H1 (cell line): Measurements from ENCODE around the gene MED16. TPM values are rescaled to one million over a fixed set of nuclear protein-coding genes. Genes with fewer than 3 reads are reported as not detected.
A peak's percentile ranks its signal among the peaks of the same experiment; 100 is the strongest.

Source experiments
- CTCF ChIA-PET: fragments of 300-600 bp; sonication (Branson Sonifier 250); formaldehyde crosslinking; loops from one replicate; lab custom pipeline; 2021; ENCODE audit not compliant: partially characterized antibody; lab: Charles Lee
- POLR2A ChIA-PET: fragments of 300-600 bp; sonication (Branson Sonifier 250); formaldehyde crosslinking; loops from one replicate; lab custom pipeline; 2021; ENCODE audit warnings: inconsistent platforms; ENCODE audit not compliant: partially characterized antibody; lab: Charles Lee
- DNase-seq, 2 experiments: peaks; one replicate each; pipeline versions ENCODE4 v3.0.0 to v3.0.0-alpha.2; 2010 to 2022; ENCODE audit warnings: low spot score in 2 of 2, low read depth in 1 of 2, mixed read lengths in 1 of 2
- FAIRE-seq: peaks from 2 replicates; lab custom pipeline; 2011; peaks lifted over from hg19 to GRCh38; lab: Jason Lieb, UNC
- H2AFZ ChIP-seq: 2 replicates; pipeline ENCODE4 v1.8.1; 2012; ENCODE audit warnings: low read length, inconsistent platforms
- H2AK5ac ChIP-seq: 2 replicates; pipeline ENCODE4 v1.6.1; 2013; ENCODE audit warnings: low read depth, low read length
- H2BK120ac ChIP-seq: replicated peaks from 2 replicates; pipeline ENCODE3; 2013; ENCODE audit warnings: low read depth, low read length, inconsistent platforms
- H2BK12ac ChIP-seq: 2 replicates; pipeline ENCODE4 v1.6.1; 2013; ENCODE audit warnings: low read depth, low read length
- H2BK15ac ChIP-seq: 2 replicates; pipeline ENCODE4 v1.6.1; 2013; ENCODE audit warnings: low read length
- H2BK20ac ChIP-seq: 2 replicates; pipeline ENCODE4 v1.6.1; 2013; ENCODE audit warnings: low read length
- H2BK5ac ChIP-seq: 2 replicates; pipeline ENCODE4 v1.6.1; 2013; ENCODE audit warnings: low read depth, low read length
- H3K14ac ChIP-seq: 2 replicates; pipeline ENCODE4 v1.6.1; 2013; ENCODE audit warnings: inconsistent platforms; ENCODE audit not compliant: insufficient read length
- H3K18ac ChIP-seq: 2 replicates; pipeline ENCODE4 v1.6.1; 2013; ENCODE audit warnings: low read length; ENCODE audit errors: extremely low read depth
- H3K23ac ChIP-seq: 2 replicates; pipeline ENCODE4 v1.6.1; 2013; ENCODE audit warnings: inconsistent platforms; ENCODE audit not compliant: insufficient read length
- H3K23me2 ChIP-seq: 2 replicates; pipeline ENCODE4 v1.6.1; 2013; ENCODE audit warnings: low read depth, low read length
- H3K27ac ChIP-seq: 2 replicates; pipeline ENCODE4 v1.6.1; 2011; ENCODE audit warnings: low read depth, low read length, inconsistent platforms
- H3K27me3 ChIP-seq, 4 experiments: replicated peaks in 1 of 4; 1 replicate in 1 of 4; 2 replicates in 3 of 4; pipeline versions ENCODE4 v1.6.1 to v1.8.1; 2011 to 2013; ENCODE audit warnings: low read length in 3 of 4, mild to moderate bottlenecking in 3 of 4, inconsistent platforms in 2 of 4, mixed read lengths in 2 of 4, moderate library complexity in 1 of 4; ENCODE audit not compliant: control insufficient read depth in 3 of 4, insufficient read depth in 3 of 4; ENCODE audit errors: extremely low read depth in 1 of 4
- H3K36me3 ChIP-seq, 4 experiments: 2 replicates each; pipeline versions ENCODE4 v1.6.1 to v1.8.1; 2011 to 2013; ENCODE audit warnings: mild to moderate bottlenecking in 4 of 4, low read length in 3 of 4, moderate library complexity in 2 of 4, control low read depth in 1 of 4, inconsistent platforms in 1 of 4; ENCODE audit not compliant: insufficient read depth in 4 of 4, control insufficient read depth in 2 of 4
- H3K4ac ChIP-seq: replicated peaks from 2 replicates; pipeline ENCODE3; 2013; ENCODE audit warnings: low read length, low read depth, mixed read lengths, inconsistent platforms; ENCODE audit not compliant: insufficient read length
- H3K4me1 ChIP-seq, 4 experiments: replicated peaks in 1 of 4; 1 replicate in 1 of 4; 2 replicates in 3 of 4; pipeline versions ENCODE4 v1.6.1 to v1.8.1; 2011 to 2013; ENCODE audit warnings: low read length in 3 of 4, inconsistent platforms in 2 of 4, mixed read lengths in 1 of 4; ENCODE audit not compliant: insufficient read depth in 4 of 4, control insufficient read depth in 3 of 4
- H3K4me2 ChIP-seq, 2 experiments: 2 replicates each; pipeline versions ENCODE4 v1.6.1 to v1.8.1; 2011 to 2013; ENCODE audit warnings: low read depth in 2 of 2, low read length in 2 of 2, control low read depth in 1 of 2, inconsistent platforms in 1 of 2, mild to moderate bottlenecking in 1 of 2; ENCODE audit not compliant: insufficient read depth in 1 of 2
- H3K4me3 ChIP-seq, 4 experiments: fragments of 200-600, 300-600 bp in 1 of 4; sonication (generic), shearing (Covaris generic), sonication (Bioruptor Twin) in 1 of 4; 2 replicates each; pipeline versions ENCODE4 v1.5.1 to v1.8.1; 2011 to 2016; ENCODE audit warnings: low read length in 4 of 4, low read depth in 3 of 4, control low read depth in 2 of 4, inconsistent platforms in 2 of 4, mild to moderate bottlenecking in 2 of 4, mixed read lengths in 1 of 4, moderate library complexity in 1 of 4; ENCODE audit not compliant: insufficient read depth in 2 of 4; ENCODE audit errors: extremely low read depth in 1 of 4
- H3K56ac ChIP-seq: replicated peaks from 2 replicates; pipeline ENCODE3; 2013; ENCODE audit warnings: low read depth, mild to moderate bottlenecking, mixed read lengths, low read length, inconsistent platforms; ENCODE audit not compliant: insufficient read length
- H3K79me1 ChIP-seq: 2 replicates; pipeline ENCODE4 v1.6.1; 2013; ENCODE audit warnings: low read depth, low read length, control low read depth
- H3K79me2 ChIP-seq, 2 experiments: 2 replicates each; pipeline versions ENCODE4 v1.6.1 to v1.8.1; 2012 to 2013; ENCODE audit warnings: low read length in 2 of 2, mild to moderate bottlenecking in 2 of 2, inconsistent platforms in 1 of 2; ENCODE audit not compliant: insufficient read depth in 2 of 2, control insufficient read depth in 1 of 2
- H3K9ac ChIP-seq, 4 experiments: replicated peaks in 1 of 4; 1 replicate in 1 of 4; 2 replicates in 3 of 4; pipeline versions ENCODE4 v1.6.1 to v1.8.1; 2011 to 2013; ENCODE audit warnings: low read depth in 3 of 4, low read length in 3 of 4, control low read depth in 2 of 4, mild to moderate bottlenecking in 2 of 4, moderate library complexity in 2 of 4, inconsistent platforms in 1 of 4; ENCODE audit errors: extremely low read depth in 1 of 4
- H3K9me3 ChIP-seq, 2 experiments: 2 replicates each; pipeline versions ENCODE4 v1.6.1 to v1.8.1; 2012 to 2013; ENCODE audit warnings: mild to moderate bottlenecking in 2 of 2, moderate library complexity in 2 of 2, control low read depth in 1 of 2, inconsistent platforms in 1 of 2, low read depth in 1 of 2, low read length in 1 of 2, mixed read lengths in 1 of 2; ENCODE audit not compliant: insufficient read depth in 2 of 2
- H4K20me1 ChIP-seq, 2 experiments: replicated peaks in 1 of 2; 2 replicates each; pipeline versions ENCODE3 to v1.8.1; 2011 to 2013; ENCODE audit warnings: inconsistent platforms in 2 of 2, low read length in 2 of 2, mild to moderate bottlenecking in 1 of 2; ENCODE audit not compliant: insufficient read depth in 2 of 2, control insufficient read depth in 1 of 2
- H4K5ac ChIP-seq: 2 replicates; pipeline ENCODE4 v1.6.1; 2013; ENCODE audit warnings: low read length, low read depth, mixed read lengths, inconsistent platforms; ENCODE audit not compliant: insufficient read length
- H4K8ac ChIP-seq: 2 replicates; pipeline ENCODE4 v1.8.0; 2013; ENCODE audit warnings: mild to moderate bottlenecking, moderate library complexity, low read length, inconsistent platforms; ENCODE audit not compliant: insufficient read depth; ENCODE audit errors: extremely low read depth
- H4K91ac ChIP-seq: replicated peaks from 2 replicates; pipeline ENCODE3; 2013; ENCODE audit warnings: low read length, mixed read lengths, inconsistent platforms; ENCODE audit not compliant: insufficient read length
- ASH2L ChIP-seq: fragments of 200-600, 300-600 bp; sonication (generic); IDR thresholded peaks from one replicate; pipeline ENCODE4 v1.7.1; 2017; ENCODE audit warnings: low read length
- BCL11A ChIP-seq, 2 experiments: IDR thresholded peaks; one replicate each; pipeline ENCODE4 v1.6.1; 2011; ENCODE audit warnings: low read depth in 2 of 2, low read length in 2 of 2, mild to moderate bottlenecking in 2 of 2
- CREB1 ChIP-seq: IDR thresholded peaks from 2 replicates; pipeline ENCODE4 v1.6.1; 2012; ENCODE audit warnings: inconsistent platforms
- CTBP2 ChIP-seq: IDR thresholded peaks from 2 replicates; pipeline ENCODE4 v1.7.0; 2011; ENCODE audit warnings: borderline replicate concordance, mild to moderate bottlenecking, moderate library complexity, mixed read lengths, low read length; ENCODE audit not compliant: insufficient read depth, insufficient read length
- EZH2 ChIP-seq: fragments of 200-600 bp; sonication (generic); IDR thresholded peaks from 2 replicates; pipeline ENCODE4 v1.7.1; 2012; ENCODE audit warnings: low read depth, mild to moderate bottlenecking, moderate library complexity, low read length, inconsistent platforms; ENCODE audit not compliant: severe bottlenecking
- GTF2F1 ChIP-seq: IDR thresholded peaks from 2 replicates; pipeline ENCODE4 v1.6.1; 2012; ENCODE audit warnings: low read depth, low read length, improper control_type of control experiment, borderline replicate concordance
- KDM1A ChIP-seq: fragments of 200-600, 300-600 bp; sonication (generic); IDR thresholded peaks from 2 replicates; pipeline ENCODE4 v1.7.1; 2016; ENCODE audit warnings: mild to moderate bottlenecking, low read length, borderline replicate concordance
- KDM4A ChIP-seq: IDR thresholded peaks from one replicate; pipeline ENCODE4 v1.7.1; 2012; ENCODE audit warnings: low read depth, mild to moderate bottlenecking, moderate library complexity, low read length, inconsistent platforms; ENCODE audit not compliant: severe bottlenecking
- SUZ12 ChIP-seq: fragments of 200-600 bp; sonication (generic); IDR thresholded peaks from 2 replicates; pipeline ENCODE4 v1.6.1; 2012; ENCODE audit warnings: mild to moderate bottlenecking, inconsistent platforms, low read length, moderate library complexity, mixed read lengths
- WGBS, 2 experiments: shearing (Covaris generic) in 1 of 2; methylation state at CpG; one replicate each; pipeline versions ENCODE4 v1.1.6 to v1.1.7; 2013 to 2015; ENCODE audit warnings: low lambda C conversion rate in 2 of 2, mixed read lengths in 2 of 2, inconsistent platforms in 1 of 2, low coverage in 1 of 2, missing lambda C conversion rate in 1 of 2; ENCODE audit not compliant: insufficient replicate concordance in 2 of 2, insufficient coverage in 1 of 2, insufficient read length in 1 of 2; ENCODE audit errors: extremely low coverage in 1 of 2, missing lambda C conversion rate in 1 of 2; 5-methylcytosine and 5-hydroxymethylcytosine counted together
- polyA plus RNA-seq, 7 experiments: library from polyadenylated mRNA; depleted of rRNA in 3 of 7; stranded (reverse) in 5 of 7; unstranded in 2 of 7; fragments of >200 nt in 5 of 7; fragments of 200-250 nt in 2 of 7; gene quantifications; 1 replicate in 5 of 7; 2 replicates in 1 of 7; 4 replicates in 1 of 7; pipeline versions ENCODE4 v1.2.1 to v1.2.3, GENCODE V29; 2011 to 2013; ENCODE audit warnings: missing spikeins in 2 of 7, mixed read lengths in 2 of 7
- total RNA-seq: library from RNA; stranded (reverse); fragmentation: NEBNext Ultra II Directional; extraction: Animal tissue kit (Norgen Biotek cat#: 25700); gene quantifications from 2 replicates; pipeline ENCODE4 v1.2.1, GENCODE V29; 2021
- TF ChIP-seq, protein P1 (sequence below): IDR thresholded peaks from 2 replicates; pipeline ENCODE4 v1.6.1; 2012; ENCODE audit warnings: inconsistent platforms

Gene MED16
- total and polyA plus RNA-seq, 2 of the 8 experiments (the other 6 are each of a cell fraction or from before 2014, with no cell fraction given) = 51.0 to 67.2 TPM

DNA sequence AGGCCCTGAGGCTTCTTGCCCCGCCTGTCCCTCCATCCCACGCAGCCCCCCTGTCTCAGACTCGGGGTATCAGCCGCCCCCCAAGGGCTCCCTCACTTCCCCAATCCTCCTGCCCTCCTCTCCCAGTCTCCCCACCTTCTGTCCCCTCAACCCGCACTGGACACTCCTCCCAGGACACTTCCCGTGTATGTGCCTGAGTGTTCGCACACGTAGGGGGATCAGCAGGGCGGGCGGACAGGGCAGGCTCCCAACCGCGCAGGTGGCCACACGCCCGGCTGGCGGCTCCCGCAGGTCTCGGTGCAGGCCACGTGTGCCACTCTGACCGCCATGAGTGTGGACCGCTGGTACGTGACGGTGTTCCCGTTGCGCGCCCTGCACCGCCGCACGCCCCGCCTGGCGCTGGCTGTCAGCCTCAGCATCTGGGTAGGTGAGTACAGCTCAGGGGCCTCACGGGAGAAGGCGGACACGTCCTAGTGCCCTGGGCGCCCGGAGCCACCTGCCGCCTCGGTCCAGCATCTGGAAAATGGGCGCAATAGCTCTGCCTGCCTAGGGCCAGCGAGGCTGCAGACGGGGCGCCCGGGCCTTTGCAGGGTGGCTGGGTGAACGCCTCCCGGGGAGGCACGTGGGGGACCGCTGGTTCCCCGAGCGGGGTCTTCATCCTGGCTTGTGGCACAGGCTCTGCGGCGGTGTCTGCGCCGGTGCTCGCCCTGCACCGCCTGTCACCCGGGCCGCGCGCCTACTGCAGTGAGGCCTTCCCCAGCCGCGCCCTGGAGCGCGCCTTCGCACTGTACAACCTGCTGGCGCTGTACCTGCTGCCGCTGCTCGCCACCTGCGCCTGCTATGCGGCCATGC is 26.4 kb upstream of the MED16 start:
- no peak overlapping the region for H3K9ac ChIP-seq
- peak in 1 of 2 experiments; percentile 73 for DNase-seq
- peak overlapping the region; percentile 5 to 76 (median 28); a peak in 6 of 8 replicates for H3K4me3 ChIP-seq
- TF ChIP-seq CTBP2 (no peak), ASH2L (peak; percentile 16), EZH2 (peak; percentile 95), KDM4A (peak; percentile 24), CREB1 (0 out of 2 replicates have a peak, but pooled peaks have one; percentile 8), GTF2F1 (no peak), KDM1A (peak; percentile 77), SUZ12 (peak; percentile 90), BCL11A (IDR thresholded peaks at IDR 0.05; ENCODE audit: low read depth in 2 of 2, low read length in 2 of 2) (no peak)
- TF ChIP-seq, protein P1, sequence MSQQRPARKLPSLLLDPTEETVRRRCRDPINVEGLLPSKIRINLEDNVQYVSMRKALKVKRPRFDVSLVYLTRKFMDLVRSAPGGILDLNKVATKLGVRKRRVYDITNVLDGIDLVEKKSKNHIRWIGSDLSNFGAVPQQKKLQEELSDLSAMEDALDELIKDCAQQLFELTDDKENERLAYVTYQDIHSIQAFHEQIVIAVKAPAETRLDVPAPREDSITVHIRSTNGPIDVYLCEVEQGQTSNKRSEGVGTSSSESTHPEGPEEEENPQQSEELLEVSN = peak; percentile 71

More for the DNA sequence above, 26.4 kb upstream of the MED16 start:
- Histone ChIP-seq H2AK5ac (no peak overlapping the region; the same call in 1 of the 2 replicates), H3K36me3 (peaks cover 0 to 5% (median 0%) of the 10 kb centered on the region in 4 experiments; a peak in 1 of 8 replicates), H3K79me1 (no peaks in the 10 kb centered on the region), H2AFZ (no peak overlapping the region), H3K56ac (peak overlapping the region; percentile 6), H3K27me3 (peaks cover 32 to 44% (median 40%) of the 10 kb centered on the region in 4 experiments), H2BK120ac (no peak overlapping the region), H2BK20ac (no peak overlapping the region), H2BK5ac (no peak overlapping the region), H3K23ac (no peak overlapping the region), H3K27ac (no peak overlapping the region), H4K91ac (no peak overlapping the region), H4K5ac (no peak overlapping the region), H3K79me2 (no peaks in the 10 kb centered on the region), H3K23me2 (peaks cover 21% of the 10 kb centered on the region; the same call in 1 of the 2 replicates), H3K4me1 (peaks cover 0 to 18% (median 8%) of the 10 kb centered on the region in 4 experiments; a peak in 5 of 7 replicates), H3K18ac (no peak overlapping the region), H2BK15ac (peak overlapping the region; percentile 61; the same call in 1 of the 2 replicates), H3K14ac (no peak overlapping the region), H4K8ac (peak overlapping the region; percentile 85; the same call in 1 of the 2 replicates), H3K4me2 (peak overlapping the region; percentile 30 to 97), H2BK12ac (peak overlapping the region; percentile 19; the same call in 1 of the 2 replicates), H4K20me1 (peaks cover 0 to 6% of the 10 kb centered on the region in 2 experiments), H3K4ac (no peak overlapping the region), H3K9me3 (no peaks in the 10 kb centered on the region)
- WGBS, 2 experiments = 10% methylated on average over 57 of the region's 68 CpGs; no CpG with 5 or more reads in 1 of the 2 experiments
- FAIRE-seq = no peak
- POLR2A ChIA-PET = interaction anchor here (1.1 to 2.3 kb wide), 7 partner anchors 53 to 170 kb away, joined by 3 to 9 read pairs (median 5); partner anchors contain the start of genes CNN2 and WDR18
- CTCF ChIA-PET = interaction anchor here (0.6 to 2.2 kb wide), 7 partner anchors 10 to 181 kb away, joined by 3 to 6 read pairs (median 4); no protein-coding TSS in a partner anchor
